Nephron progenitor cell (in vitro differentiated cells): Measurements from ENCODE around the gene IGSF3.

Source experiments
- DNase-seq: peaks from one replicate; pipeline ENCODE4 v3.0.0; 2021
- H3K27ac Mint-ChIP-seq: 2 replicates; pipeline ENCODE4 v1.8.0; 2021; ENCODE audit warnings: mild to moderate bottlenecking, moderate library complexity, mixed read lengths
- H3K27me3 Mint-ChIP-seq: 2 replicates; pipeline ENCODE4 v1.8.0; 2021; ENCODE audit warnings: mild to moderate bottlenecking, low read depth, mixed read lengths; ENCODE audit not compliant: poor library complexity
- H3K36me3 Mint-ChIP-seq: 2 replicates; pipeline ENCODE4 v1.8.0; 2021; ENCODE audit warnings: low read depth, mixed read lengths
- H3K4me1 Mint-ChIP-seq: 2 replicates; pipeline ENCODE4 v1.8.0; 2021; ENCODE audit warnings: mixed read lengths
- H3K4me3 Mint-ChIP-seq: 2 replicates; pipeline ENCODE4 v1.8.0; 2021; ENCODE audit warnings: mild to moderate bottlenecking, moderate library complexity, mixed read lengths
- H3K9me3 Mint-ChIP-seq: 2 replicates; pipeline ENCODE4 v1.8.0; 2021; ENCODE audit warnings: mild to moderate bottlenecking, moderate library complexity, mixed read lengths
- CTCF ChIP-seq: fragments of 200-600 bp; sonication (generic); IDR thresholded peaks from 2 replicates; pipeline ENCODE4 v1.5.0; 2021; ENCODE audit warnings: antibody characterized with exemption

Gene IGSF3

GRCh38 chr1:116525440-116525839 is 142.1 kb downstream of the IGSF3 start:
- Mint-ChIP-seq H3K4me3 (no peak overlapping the region), H3K27ac (no peak overlapping the region), H3K9me3 (peaks cover 30% of the 10 kb centered on the region), H3K27me3 (no peaks in the 10 kb centered on the region), H3K36me3 (peaks cover 16% of the 10 kb centered on the region), H3K4me1 (no peaks in the 10 kb centered on the region)
- no peak for TF ChIP-seq CTCF
- no peak for DNase-seq
